B cell (primary cell): ENCODE measurements around the gene KLK7. TPM values are rescaled to one million over a fixed set of nuclear protein-coding genes. Genes with fewer than 3 reads are reported as not detected.

Source experiments
- ATAC-seq: fragments of 200-7000 bp; cut with Tn5 transposase; one replicate; pipeline ENCODE4 v1.10.0; 2021; ENCODE audit warnings: low read depth, mild to moderate bottlenecking, moderate number of reproducible peaks, moderate library complexity
- CTCF ChIA-PET: fragments of 350-600 bp; sonication (Branson Sonifier 250); formaldehyde crosslinking; loops from one replicate; lab custom pipeline; 2021; ENCODE audit warnings: antibody characterized with exemption, inconsistent platforms; lab: Charles Lee
- POLR2A ChIA-PET: fragments of 350-600 bp; sonication (Branson Sonifier 250); formaldehyde crosslinking; loops from one replicate; lab custom pipeline; 2021; ENCODE audit warnings: antibody characterized with exemption; lab: Charles Lee
- DNase-seq: peaks from one replicate; pipeline ENCODE4 v3.0.0; 2013
- H2AFZ ChIP-seq: 2 replicates; pipeline ENCODE4 v1.6.1; 2012; ENCODE audit warnings: mild to moderate bottlenecking, low read depth, low read length; ENCODE audit not compliant: insufficient read depth, poor library complexity, severe bottlenecking
- H3K27ac ChIP-seq, 2 donors: 1 replicate in 1 of 2; 2 replicates in 1 of 2; pipeline ENCODE4 v1.5.1; 2012 to 2013; ENCODE audit warnings: low read length in 2 of 2, mild to moderate bottlenecking in 2 of 2, moderate library complexity in 1 of 2
- H3K27me3 ChIP-seq, 4 experiments: fragments of 200-600 bp in 1 of 4; sonication (generic) in 1 of 4; replicated peaks in 1 of 4; 1 replicate in 2 of 4; 2 replicates in 2 of 4; pipeline versions ENCODE4 v1.6.1 to v1.7.0; 2013 to 2016; ENCODE audit warnings: low read length in 3 of 4, mild to moderate bottlenecking in 2 of 4, mixed read lengths in 1 of 4, moderate library complexity in 1 of 4; ENCODE audit not compliant: insufficient read depth in 4 of 4, control insufficient read depth in 3 of 4; ENCODE audit errors: control extremely low read depth in 1 of 4
- H3K36me3 ChIP-seq, 2 experiments: replicated peaks in 1 of 2; 1 replicate in 1 of 2; 2 replicates in 1 of 2; pipeline versions ENCODE4 v1.6.1 to v1.7.1; 2013; ENCODE audit warnings: low read length in 1 of 2; ENCODE audit not compliant: insufficient read depth in 2 of 2, control insufficient read depth in 1 of 2; ENCODE audit errors: control extremely low read depth in 1 of 2, extremely low read depth in 1 of 2
- H3K4me1 ChIP-seq, 2 donors: fragments of 200-600 bp in 1 of 2; sonication (generic) in 1 of 2; 1 replicate in 1 of 2; 2 replicates in 1 of 2; pipeline versions ENCODE4 v1.5.1 to v1.6.1; 2013 to 2017; ENCODE audit warnings: low read length in 2 of 2; ENCODE audit not compliant: control insufficient read depth in 2 of 2, insufficient read depth in 2 of 2
- H3K4me2 ChIP-seq: replicated peaks from 2 replicates; pipeline ENCODE3; 2012; ENCODE audit warnings: mild to moderate bottlenecking, low read depth, low read length; ENCODE audit not compliant: poor library complexity, severe bottlenecking
- H3K4me3 ChIP-seq, 5 experiments: fragments of 200-600 bp in 1 of 5; sonication (generic) in 1 of 5; 1 replicate in 3 of 5; 2 replicates in 2 of 5; pipeline versions ENCODE4 v1.5.1 to v1.7.0; 2011 to 2016; ENCODE audit warnings: low read length in 4 of 5, mild to moderate bottlenecking in 4 of 5, low read depth in 2 of 5, control low read depth in 1 of 5, moderate library complexity in 1 of 5; ENCODE audit not compliant: insufficient read depth in 1 of 5; ENCODE audit errors: control extremely low read depth in 1 of 5, extremely low read depth in 1 of 5
- H3K79me2 ChIP-seq: fragments of 200-600 bp; sonication (generic); one replicate; pipeline ENCODE4 v1.6.0; 2016; ENCODE audit warnings: low read length; ENCODE audit not compliant: control insufficient read depth, insufficient read depth
- H3K9ac ChIP-seq: fragments of 200-600 bp; sonication (generic); 2 replicates; pipeline ENCODE4 v1.6.1; 2017; ENCODE audit warnings: mild to moderate bottlenecking, low read length, moderate library complexity
- H3K9me3 ChIP-seq, 3 donors: one replicate each; pipeline versions ENCODE4 v1.6.1 to v1.7.1; 2013; ENCODE audit warnings: low read length in 2 of 3; ENCODE audit not compliant: control insufficient read depth in 2 of 3, insufficient read depth in 1 of 3; ENCODE audit errors: control extremely low read depth in 1 of 3
- H4K20me1 ChIP-seq: 2 replicates; pipeline ENCODE4 v1.6.0; 2012; ENCODE audit warnings: mild to moderate bottlenecking, low read length; ENCODE audit not compliant: insufficient read depth, control insufficient read depth, poor library complexity, severe bottlenecking
- H3K27ac Mint-ChIP-seq: one replicate; pipeline ENCODE4 v1.8.0; 2021; ENCODE audit warnings: mixed read lengths
- H3K27me3 Mint-ChIP-seq: one replicate; pipeline ENCODE4 v1.8.0; 2021; ENCODE audit warnings: mixed read lengths
- H3K4me1 Mint-ChIP-seq: one replicate; pipeline ENCODE4 v1.8.0; 2021; ENCODE audit warnings: mixed read lengths
- H3K4me3 Mint-ChIP-seq: one replicate; pipeline ENCODE4 v1.8.0; 2021; ENCODE audit warnings: mixed read lengths
- H3K9me3 Mint-ChIP-seq: one replicate; pipeline ENCODE4 v1.8.0; 2022; ENCODE audit warnings: mixed read lengths; ENCODE audit not compliant: insufficient read depth
- CTCF ChIP-seq: fragments of 200-600 bp; IDR thresholded peaks from one replicate; pipeline ENCODE4 v1.8.0; 2022; ENCODE audit warnings: antibody characterized with exemption, mild to moderate bottlenecking
- EZH2 ChIP-seq: IDR thresholded peaks from 2 replicates; pipeline ENCODE4 v1.6.1; 2012; ENCODE audit warnings: borderline replicate concordance, low read depth, mild to moderate bottlenecking, moderate library complexity, low read length; ENCODE audit not compliant: insufficient read depth, poor library complexity, severe bottlenecking
- WGBS: methylation state at CpG from one replicate; pipeline ENCODE4 v1.1.5; 2013; ENCODE audit warnings: missing lambda C conversion rate; ENCODE audit not compliant: insufficient coverage; 5-methylcytosine and 5-hydroxymethylcytosine counted together
- intact Hi-C: fragments of 100-400 bp; cut with micrococcal nuclease; formaldehyde crosslinking; loops from one replicate; pipeline ENCODE4 v1.10.0; 2022
- polyA plus RNA-seq: library from polyadenylated mRNA; depleted of rRNA; stranded (reverse); fragments of >200 nt; gene quantifications from 2 replicates; pipeline ENCODE4 v1.2.3, GENCODE V29; 2012
- total RNA-seq, 2 donors: library from RNA; stranded (reverse); fragments of 120-200 nt in 1 of 2; gene quantifications; 1 replicate in 1 of 2; 2 replicates in 1 of 2; pipeline versions ENCODE4 v1.2.3 to v1.2.4, GENCODE V29; 2013 to 2022

Gene KLK7
- total and polyA plus RNA-seq, 2 donors (not counting 1 experiment from before 2014, with no cell fraction given) = not detected

- 90% methylated on average over 5 of the region's 5 CpGs for WGBS
- POLR2A ChIA-PET = no interaction called here
- H3K27ac ChIP-seq = no peak overlapping the region
- no peaks in the 10 kb centered on the region for H3K79me2 ChIP-seq
- Mint-ChIP-seq H3K9me3 (no peaks in the 10 kb centered on the region), H3K4me1 (peaks cover 2% of the 10 kb centered on the region), H3K4me3 (no peak overlapping the region), H3K27ac (no peak overlapping the region), H3K27me3 (peaks cover 32% of the 10 kb centered on the region)
- no peaks in the 10 kb centered on the region for H4K20me1 ChIP-seq
- peaks cover 0 to 4% (median 0%) of the 10 kb centered on the region in 3 donors for H3K9me3 ChIP-seq
- H2AFZ ChIP-seq = no peak overlapping the region
- no peak for ATAC-seq
- no peaks in the 10 kb centered on the region for H3K4me1 ChIP-seq
- no peaks in the 10 kb centered on the region for H3K36me3 ChIP-seq
- intact Hi-C loops = no loop called here
- CTCF ChIA-PET = no interaction called here
- DNase-seq = no peak
- TF ChIP-seq EZH2 = no peak
- TF ChIP-seq CTCF = no peak
- no peak overlapping the region for H3K4me2 ChIP-seq
- H3K9ac ChIP-seq = no peak overlapping the region
- peaks cover 0 to 10% (median 6%) of the 10 kb centered on the region in 4 experiments for H3K27me3 ChIP-seq
- no peak overlapping the region for H3K4me3 ChIP-seq
Observed at GRCh38 chr19:50928831-50929230, 54.9 kb downstream of the KLK7 start.

Other genes with a start within 250 kb of the KLK7 start
- not detected in 2 replicates for gene GPR32, start 213.5 kb downstream of the KLK7 start, total RNA-seq
- not detected in 2 replicates for gene GPR32, start 213.5 kb downstream of the KLK7 start, polyA plus RNA-seq
- not detected in 2 replicates for gene ACP4, start 193.5 kb downstream of the KLK7 start, total RNA-seq
- not detected in 2 replicates for gene ACP4, start 193.5 kb downstream of the KLK7 start, polyA plus RNA-seq
- 15.2 and 16.9 TPM in 2 replicates for gene KLK1, start 160.1 kb downstream of the KLK7 start, total RNA-seq
- 4.3 and 9.5 TPM in 2 replicates for gene KLK1, start 160.1 kb downstream of the KLK7 start, polyA plus RNA-seq
- gene KLK15, start 150.3 kb downstream of the KLK7 start, total RNA-seq = not detected in 2 replicates
- gene KLK15, start 150.3 kb downstream of the KLK7 start, polyA plus RNA-seq = 0.07 TPM in 1 of 2 replicates, not detected in the other
- gene KLK3, start 129.0 kb downstream of the KLK7 start, total RNA-seq = not detected in 2 replicates
- not detected in 2 replicates for gene KLK3, start 129.0 kb downstream of the KLK7 start, polyA plus RNA-seq
- 1.7 TPM in 2 replicates for gene KLK2, start 110.5 kb downstream of the KLK7 start, total RNA-seq
- 0.60 and 1.2 TPM in 2 replicates for gene KLK2, start 110.5 kb downstream of the KLK7 start, polyA plus RNA-seq
- 0.52 and 1.00 TPM in 2 replicates for gene KLK4, start 72.5 kb downstream of the KLK7 start, total RNA-seq
- gene KLK4, start 72.5 kb downstream of the KLK7 start, polyA plus RNA-seq = 0.45 TPM in 1 of 2 replicates, not detected in the other
- gene KLK5, start 30.9 kb downstream of the KLK7 start, total RNA-seq = not detected in 2 replicates
- not detected in 2 replicates for gene KLK5, start 30.9 kb downstream of the KLK7 start, polyA plus RNA-seq
- gene KLK6, start 14.3 kb downstream of the KLK7 start, total RNA-seq = not detected in 2 replicates
- gene KLK6, start 14.3 kb downstream of the KLK7 start, polyA plus RNA-seq = not detected in 2 replicates
- gene KLK8, start 17.7 kb upstream of the KLK7 start, total RNA-seq = not detected in 2 replicates
- not detected in 2 replicates for gene KLK8, start 17.7 kb upstream of the KLK7 start, polyA plus RNA-seq
- not detected in 2 replicates for gene KLK10, start 35.8 kb upstream of the KLK7 start, total RNA-seq
- not detected in 2 replicates for gene KLK10, start 35.8 kb upstream of the KLK7 start, polyA plus RNA-seq
- gene KLK11, start 42.7 kb upstream of the KLK7 start, total RNA-seq = not detected in 2 replicates
- not detected in 2 replicates for gene KLK11, start 42.7 kb upstream of the KLK7 start, polyA plus RNA-seq
- not detected in 2 replicates for gene KLK12, start 51.1 kb upstream of the KLK7 start, total RNA-seq
- gene KLK12, start 51.1 kb upstream of the KLK7 start, polyA plus RNA-seq = not detected in 2 replicates
- not detected in 2 replicates for gene KLK13, start 81.2 kb upstream of the KLK7 start, total RNA-seq
- not detected in 2 replicates for gene KLK13, start 81.2 kb upstream of the KLK7 start, polyA plus RNA-seq
- gene KLK14, start 99.0 kb upstream of the KLK7 start, total RNA-seq = 0.59 and 0.63 TPM in 2 replicates
- 0.49 and 1.5 TPM in 2 replicates for gene KLK14, start 99.0 kb upstream of the KLK7 start, polyA plus RNA-seq
- 8.1 and 8.2 TPM in 2 replicates for gene CTU1, start 124.5 kb upstream of the KLK7 start, total RNA-seq
- 4.3 and 8.4 TPM in 2 replicates for gene CTU1, start 124.5 kb upstream of the KLK7 start, polyA plus RNA-seq
- not detected in 2 replicates for gene SIGLEC9, start 141.0 kb upstream of the KLK7 start, total RNA-seq
- 0.32 and 0.72 TPM in 2 replicates for gene SIGLEC9, start 141.0 kb upstream of the KLK7 start, polyA plus RNA-seq
- gene SIGLEC7, start 158.4 kb upstream of the KLK7 start, total RNA-seq = not detected in 2 replicates
- gene SIGLEC7, start 158.4 kb upstream of the KLK7 start, polyA plus RNA-seq = 0.37 and 0.52 TPM in 2 replicates
- gene CD33, start 241.2 kb upstream of the KLK7 start, total RNA-seq = 0.49 TPM in 1 of 2 replicates, not detected in the other
- 0.78 and 1.3 TPM in 2 replicates for gene CD33, start 241.2 kb upstream of the KLK7 start, polyA plus RNA-seq